Spleen (tissue), 3 donors: ENCODE results near the gene DDAH1.

Experiments
- POLR2A ChIP-seq, 3 donors: fragments of 450-650 bp; IDR thresholded peaks; one replicate each; pipeline ENCODE4 v1.5.1; 2017; ENCODE audit warnings: antibody characterized with exemption in 3 of 3, mild to moderate bottlenecking in 1 of 3
- POLR2AphosphoS5 ChIP-seq, 3 donors: sonication (generic); formaldehyde crosslinking; IDR thresholded peaks; one replicate each; pipeline ENCODE4 v1.5.1; 2017; ENCODE audit warnings: antibody characterized with exemption in 3 of 3

- TF ChIP-seq POLR2A (IDR thresholded peaks at IDR 0.05) (no peak), POLR2AphosphoS5 (IDR thresholded peaks at IDR 0.05) (no peak)
Observed at GRCh38 chr1:85349224-85349623, 115.7 kb downstream of the DDAH1 start.
